GM12874 (cell line): ENCODE results near the gene TBC1D10A.

ENCODE experiments used
- TF ChIP-seq, protein P1 (sequence below): IDR thresholded peaks from 2 replicates; pipeline ENCODE4 v1.5.1; 2011; ENCODE audit warnings: low read depth, mild to moderate bottlenecking, control low read depth, low read length, moderate library complexity; ENCODE audit not compliant: insufficient read depth

The TBC1D10A gene

GRCh38 chr22:30254314-30254713 lies 72.4 kb downstream of the TBC1D10A start:
- TF ChIP-seq, protein P1, sequence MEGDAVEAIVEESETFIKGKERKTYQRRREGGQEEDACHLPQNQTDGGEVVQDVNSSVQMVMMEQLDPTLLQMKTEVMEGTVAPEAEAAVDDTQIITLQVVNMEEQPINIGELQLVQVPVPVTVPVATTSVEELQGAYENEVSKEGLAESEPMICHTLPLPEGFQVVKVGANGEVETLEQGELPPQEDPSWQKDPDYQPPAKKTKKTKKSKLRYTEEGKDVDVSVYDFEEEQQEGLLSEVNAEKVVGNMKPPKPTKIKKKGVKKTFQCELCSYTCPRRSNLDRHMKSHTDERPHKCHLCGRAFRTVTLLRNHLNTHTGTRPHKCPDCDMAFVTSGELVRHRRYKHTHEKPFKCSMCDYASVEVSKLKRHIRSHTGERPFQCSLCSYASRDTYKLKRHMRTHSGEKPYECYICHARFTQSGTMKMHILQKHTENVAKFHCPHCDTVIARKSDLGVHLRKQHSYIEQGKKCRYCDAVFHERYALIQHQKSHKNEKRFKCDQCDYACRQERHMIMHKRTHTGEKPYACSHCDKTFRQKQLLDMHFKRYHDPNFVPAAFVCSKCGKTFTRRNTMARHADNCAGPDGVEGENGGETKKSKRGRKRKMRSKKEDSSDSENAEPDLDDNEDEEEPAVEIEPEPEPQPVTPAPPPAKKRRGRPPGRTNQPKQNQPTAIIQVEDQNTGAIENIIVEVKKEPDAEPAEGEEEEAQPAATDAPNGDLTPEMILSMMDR, result no peak

DNA sequence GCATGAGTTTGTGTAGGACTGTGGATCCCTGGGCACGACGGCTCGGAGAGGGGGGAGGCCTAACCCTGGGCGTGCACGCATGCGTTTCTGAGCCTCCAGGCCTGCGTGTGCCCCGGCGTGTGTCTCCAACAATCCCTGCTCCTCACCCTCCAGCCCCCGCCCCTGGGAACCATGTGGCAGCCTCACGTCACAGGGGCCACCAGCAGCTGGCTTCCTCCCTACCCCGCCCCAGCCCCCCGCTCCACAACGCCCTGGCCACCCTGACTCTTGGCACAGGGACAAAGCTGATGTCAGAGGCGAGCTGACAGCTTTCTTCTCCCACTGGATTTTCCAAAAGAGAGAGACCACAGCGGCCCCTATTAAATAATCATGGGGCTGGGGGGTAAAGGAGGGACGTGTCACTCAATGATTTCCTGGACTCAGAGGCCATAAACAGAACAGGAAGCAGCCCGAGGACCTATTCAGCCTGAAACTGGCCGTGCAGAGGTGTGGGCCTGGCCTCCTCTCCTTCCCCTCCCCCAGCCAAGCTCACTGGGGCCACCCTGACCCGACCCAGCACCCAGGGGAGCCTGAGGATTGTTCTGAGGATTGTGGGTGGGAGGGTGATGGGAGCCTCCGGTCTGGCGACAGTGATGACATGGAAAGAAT lies 73.4 kb downstream of the TBC1D10A start:
- TF ChIP-seq, protein P1, result no peak

DNA sequence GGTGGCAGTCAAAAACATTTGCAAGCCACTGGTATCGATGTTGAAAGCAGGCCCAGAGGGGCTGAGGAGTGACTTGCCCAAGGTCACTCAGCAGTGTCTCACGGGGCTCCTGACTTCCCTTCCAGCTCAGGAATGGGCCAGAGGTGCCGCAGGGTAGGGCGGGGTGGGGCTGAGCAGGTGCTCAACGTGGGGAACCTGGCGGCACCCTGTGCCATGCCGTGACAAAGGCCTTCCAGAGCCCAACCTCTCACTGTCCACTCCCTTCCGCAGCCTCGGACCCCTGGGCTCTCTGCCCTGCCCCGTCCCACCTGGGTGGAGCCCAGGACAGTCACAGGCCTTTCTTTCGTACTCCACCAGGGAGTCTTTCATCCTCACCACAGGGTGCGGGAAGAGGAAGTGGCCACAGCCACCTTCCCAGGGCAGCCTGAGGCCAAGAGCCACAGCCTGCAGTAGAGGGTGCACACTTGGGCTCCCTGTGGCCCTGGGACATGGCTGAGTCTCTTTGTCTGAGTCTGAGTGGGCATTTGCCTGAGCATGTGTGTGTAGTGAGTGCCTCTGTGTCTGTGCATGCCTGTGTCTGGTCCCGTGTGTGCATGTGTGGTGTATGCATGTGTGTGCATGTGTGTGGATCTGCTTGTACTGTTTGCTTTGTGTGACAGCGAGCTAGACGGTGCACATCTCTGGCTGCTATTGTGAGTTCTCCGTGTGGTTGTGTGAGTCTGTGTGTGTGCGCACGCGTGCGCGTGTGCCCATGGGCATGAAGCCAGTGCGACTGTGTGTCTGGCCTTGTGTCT lies 74.1 kb downstream of the TBC1D10A start:
- TF ChIP-seq, protein P1, result no peak

DNA sequence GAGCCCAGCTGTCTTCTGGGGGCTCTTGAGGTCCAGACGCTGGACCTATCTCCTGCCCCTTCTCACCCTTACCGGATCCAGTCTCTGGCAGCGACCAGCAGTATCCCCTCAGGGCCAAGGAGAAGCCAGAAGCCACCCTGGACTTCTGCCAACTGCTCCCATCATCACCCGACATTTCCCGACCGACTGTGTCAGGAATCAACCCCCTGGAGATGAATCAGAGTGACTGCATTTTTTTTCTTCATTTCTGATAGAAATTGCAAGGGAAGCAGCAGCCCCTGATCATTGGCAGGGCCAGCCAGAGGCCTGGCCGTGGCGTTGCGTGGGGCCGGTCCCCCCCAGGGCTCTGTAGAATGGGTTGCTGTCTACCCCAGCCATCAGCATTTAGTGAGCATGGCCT lies 75.0 kb downstream of the TBC1D10A start:
- TF ChIP-seq, protein P1, result no peak

DNA sequence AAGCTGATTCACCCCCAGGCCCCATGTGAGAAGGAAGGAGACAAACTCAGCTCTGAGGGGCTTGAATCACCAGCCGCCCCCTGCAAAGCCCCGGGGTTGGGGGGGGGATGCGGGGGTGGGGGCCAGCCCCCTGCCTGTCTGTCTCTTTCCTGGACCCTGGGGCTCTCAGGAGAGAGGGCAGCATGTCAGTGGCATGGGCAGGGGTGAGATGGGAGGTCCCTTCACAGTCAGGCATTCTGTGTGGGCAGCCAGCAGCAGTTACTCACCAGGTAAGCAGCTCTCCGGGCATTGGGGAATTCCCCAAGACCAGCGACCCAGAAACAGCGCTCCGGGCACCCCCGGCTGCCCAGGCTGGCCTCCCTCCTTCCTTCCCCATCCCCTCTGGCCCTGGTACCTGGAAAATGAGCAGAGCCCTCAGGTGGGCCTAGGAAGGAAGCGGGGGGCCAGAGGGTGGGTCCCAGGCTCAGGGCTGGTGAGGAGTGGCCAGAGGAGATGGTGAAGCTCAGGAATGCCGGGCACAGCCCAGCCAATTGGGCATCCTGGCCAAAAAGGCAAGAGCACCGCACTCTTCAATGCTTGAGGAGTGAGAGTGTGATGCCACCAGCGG lies 76.0 kb downstream of the TBC1D10A start:
- TF ChIP-seq, protein P1, result no peak

- TF ChIP-seq, protein P1, result no peak
Observed at GRCh38 chr22:30250039-30250565, 76.6 kb downstream of the TBC1D10A start.
